GM18508 (cell line): ENCODE results near the gene XG.
"Not testable (repeated sequence)": the region's sequence is repeated elsewhere in the genome, so short reads cannot be mapped to it uniquely, and the experiment has no call there.

Source experiments
- ATAC-seq: cut with Tn5 transposase; IDR thresholded peaks from one replicate; pipeline ENCODE4 v1.9.1; 2021; ENCODE audit warnings: moderate number of reproducible peaks; ENCODE audit not compliant: insufficient read depth, unreplicated experiment

Gene XG

DNA sequence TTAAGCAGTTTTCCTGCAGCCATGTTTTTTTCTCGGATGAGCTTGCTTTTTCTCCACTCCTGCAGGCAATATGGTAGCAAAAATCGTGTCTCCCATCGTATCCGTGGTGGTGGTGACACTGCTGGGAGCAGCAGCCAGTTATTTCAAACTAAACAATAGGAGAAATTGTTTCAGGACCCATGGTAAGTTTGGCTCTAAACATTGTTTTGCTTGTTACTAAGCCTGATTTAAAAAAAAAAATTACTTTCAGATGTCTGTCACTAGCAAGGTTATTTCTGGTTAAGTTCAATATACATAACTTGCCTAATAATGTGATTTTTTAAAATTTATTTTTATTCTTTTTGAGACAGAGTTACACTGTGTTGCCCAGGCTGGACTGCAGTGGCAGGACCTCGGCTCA, 59.4 kb downstream of the XG start:
- ATAC-seq = no peak

- not testable (repeated sequence) for ATAC-seq
These were observed 60.5 kb downstream of the XG start for GRCh38 chrX:2812161-2812907.

GRCh38 chrX:2817036-2817435, 65.2 kb downstream of the XG start:
- ATAC-seq = no peak

DNA sequence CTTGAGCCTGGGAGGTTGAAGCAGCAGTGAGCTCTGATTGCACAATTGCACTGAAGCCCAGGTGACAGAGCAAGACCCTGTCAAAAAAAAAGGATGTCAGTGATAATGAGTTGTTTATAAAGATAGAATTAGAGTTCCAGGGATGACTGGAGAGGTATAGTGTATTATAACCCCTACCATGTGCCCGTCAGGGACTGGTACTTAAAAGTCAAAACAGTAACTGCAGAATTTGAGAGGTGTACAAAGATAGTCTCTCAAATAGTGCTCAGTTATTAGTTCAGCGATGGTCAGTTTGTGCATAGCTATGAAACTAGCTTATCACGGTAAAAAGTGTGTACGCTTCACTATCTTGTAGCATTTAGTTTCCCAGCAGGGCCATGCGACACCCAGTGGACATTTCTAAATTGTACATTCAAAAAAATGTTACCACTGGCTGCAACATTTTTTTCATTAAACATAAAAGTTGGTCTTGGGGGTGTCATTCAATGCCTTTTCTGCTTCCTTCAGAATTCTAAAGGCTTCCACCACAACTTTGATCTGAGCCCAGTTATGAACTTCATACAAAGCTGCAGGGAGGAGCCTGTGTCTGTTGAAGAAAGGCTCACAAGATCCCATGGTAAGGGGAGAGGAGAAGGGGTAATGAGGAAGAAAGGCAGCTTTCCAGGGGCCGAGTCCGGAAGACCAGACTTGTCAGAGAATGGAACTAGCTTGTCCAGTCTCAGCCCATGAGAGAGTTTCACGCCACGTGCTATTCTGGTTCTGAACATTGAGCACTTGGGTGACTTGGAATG, 67.7 kb downstream of the XG start:
- ATAC-seq = no peak

GRCh38 chrX:2820136-2820771, 68.4 kb downstream of the XG start:
- no peak for ATAC-seq

DNA sequence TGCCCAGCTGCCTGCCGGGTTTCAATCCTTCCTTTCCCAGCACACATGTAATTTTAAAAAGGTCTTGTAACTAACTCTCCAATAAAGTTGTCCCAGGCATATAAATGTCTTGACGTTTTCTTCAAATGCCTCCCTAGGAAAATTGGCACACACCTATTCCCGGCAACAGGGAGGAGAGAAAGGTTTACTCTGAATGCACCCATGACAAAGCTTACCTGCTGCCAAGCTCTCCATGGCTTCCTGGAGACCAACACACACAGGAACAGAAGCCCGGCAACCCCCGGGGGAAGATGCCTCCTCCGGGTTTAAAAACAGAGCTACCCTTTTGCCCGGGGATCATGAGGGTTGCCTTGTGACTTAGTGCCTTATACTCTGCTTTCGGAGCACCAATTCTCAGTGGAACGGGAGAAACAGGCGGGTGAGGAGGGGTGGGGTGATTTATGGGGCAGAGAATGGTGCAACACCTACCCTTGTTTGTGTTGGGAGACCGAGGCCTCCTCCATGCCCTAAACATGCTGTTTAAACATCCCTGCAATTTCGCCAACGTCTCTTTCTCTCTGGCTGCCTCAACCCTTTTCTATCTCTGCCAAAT, 72.1 kb downstream of the XG start:
- no peak for ATAC-seq

DNA sequence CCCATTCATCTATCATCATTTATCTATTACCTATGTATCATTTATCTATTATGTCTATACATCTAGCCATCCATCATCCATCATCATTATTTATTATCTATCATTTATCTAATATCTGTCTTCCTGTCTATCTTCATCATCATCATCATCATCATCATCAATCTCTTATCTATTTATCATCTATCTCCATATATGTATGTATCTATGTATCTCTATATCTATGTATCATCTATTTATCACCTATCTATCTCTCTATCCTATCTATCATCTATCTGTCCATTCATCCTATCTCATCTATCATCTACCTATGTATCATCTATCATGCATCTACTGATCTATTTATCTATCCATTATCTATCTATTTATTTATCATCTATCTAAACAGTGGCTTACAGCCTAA, 73.0 kb downstream of the XG start:
- no peak for ATAC-seq

GRCh38 chrX:2828344-2828958, 76.6 kb downstream of the XG start, which contains the start of gene GYG2:
Gene GYG2, plus strand, starts transcription at chrX:2828930. Its CDS starts 1,259 bp downstream, at chrX:2830189.
- no peak for ATAC-seq

DNA sequence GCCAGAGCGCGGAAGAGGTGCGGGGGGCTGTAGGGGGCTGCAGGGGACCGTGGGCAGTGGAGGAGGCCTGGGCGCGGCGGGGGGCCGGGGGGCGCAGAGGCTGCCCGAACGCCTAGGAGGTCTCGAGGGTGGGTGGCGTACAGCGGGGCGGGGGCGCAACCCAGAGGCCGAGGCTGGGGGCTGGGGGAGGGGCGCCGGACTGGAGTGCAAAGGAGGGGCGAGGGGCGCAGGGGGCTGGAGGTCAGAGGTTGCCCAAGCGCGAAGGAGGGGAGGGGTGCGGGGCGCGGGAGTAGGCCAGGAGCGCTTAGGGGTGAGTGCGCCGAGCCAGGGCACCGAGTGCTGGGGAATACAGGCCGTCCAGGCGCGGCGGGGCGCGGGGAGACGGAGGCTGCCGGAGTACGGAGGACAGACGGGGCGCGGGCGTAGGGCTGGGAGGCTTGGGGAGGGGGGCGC, 77.1 kb downstream of the XG start:
- no peak for ATAC-seq

DNA sequence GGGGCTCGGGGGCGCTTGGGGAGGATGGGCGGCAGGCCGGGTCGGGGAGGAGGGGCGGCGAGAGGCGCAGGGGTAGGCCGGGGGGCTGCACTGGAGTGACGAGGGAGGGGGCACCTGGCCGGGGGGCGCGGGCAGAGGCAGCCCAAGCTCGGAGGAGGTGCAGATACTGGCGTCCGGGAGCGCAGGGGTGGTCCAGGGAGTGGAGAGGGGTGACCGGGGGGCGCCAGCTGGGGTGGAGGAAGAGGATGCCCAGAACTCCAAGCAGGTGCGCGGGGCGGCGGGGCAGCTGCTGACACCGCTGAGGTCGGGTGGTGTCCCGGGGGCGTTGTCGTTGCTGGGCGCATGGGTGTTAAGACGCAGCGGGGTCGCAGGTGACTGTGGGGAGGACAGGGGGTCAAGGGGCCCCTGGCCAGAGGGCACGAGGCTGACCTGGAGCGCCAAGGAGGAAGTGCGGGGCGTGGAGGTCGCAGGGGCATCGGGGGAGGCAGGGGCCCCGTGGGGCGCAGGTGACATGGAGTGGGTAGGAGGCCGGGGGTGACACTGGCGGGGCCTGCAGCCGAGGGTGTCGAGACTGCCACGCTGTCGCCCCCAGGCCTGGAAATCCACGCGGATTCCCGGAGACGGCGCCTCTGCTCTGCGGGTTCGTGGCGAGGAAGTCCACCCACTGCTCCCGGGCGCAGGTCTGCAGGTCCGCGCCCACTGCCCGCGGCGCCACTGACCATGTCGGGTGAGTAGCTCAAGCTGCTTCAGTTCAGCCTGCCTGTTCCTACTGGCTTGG, 77.8 kb downstream of the XG start:
- no peak for ATAC-seq

GRCh38 chrX:2831471-2832228, 79.8 kb downstream of the XG start:
- ATAC-seq = no peak

- no peak for ATAC-seq
These were observed 86.1 kb downstream of the XG start for GRCh38 chrX:2837961-2838360.

- ATAC-seq = no peak
These were observed 89.1 kb downstream of the XG start for GRCh38 chrX:2840961-2841360.

GRCh38 chrX:2841537-2841936, 89.7 kb downstream of the XG start:
- no peak for ATAC-seq

DNA sequence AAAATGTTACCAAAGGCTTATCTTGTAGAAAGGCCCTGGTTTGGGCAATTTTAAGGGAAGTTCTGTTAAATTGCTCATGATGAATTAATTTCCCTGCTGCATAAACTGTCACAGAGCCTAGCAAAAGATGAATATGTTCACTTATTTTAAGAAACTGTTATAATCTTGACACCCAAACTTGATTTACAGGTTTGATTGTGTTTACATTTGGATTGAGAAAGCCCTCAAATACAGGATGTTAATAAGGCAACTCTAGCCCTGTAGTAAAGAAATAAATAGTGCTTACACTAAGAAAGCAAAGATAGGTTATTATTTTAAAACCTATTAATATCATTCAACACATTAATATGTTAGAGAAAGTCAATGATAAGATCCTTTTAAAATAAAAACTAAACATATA, 95.2 kb downstream of the XG start:
- ATAC-seq = no peak

DNA sequence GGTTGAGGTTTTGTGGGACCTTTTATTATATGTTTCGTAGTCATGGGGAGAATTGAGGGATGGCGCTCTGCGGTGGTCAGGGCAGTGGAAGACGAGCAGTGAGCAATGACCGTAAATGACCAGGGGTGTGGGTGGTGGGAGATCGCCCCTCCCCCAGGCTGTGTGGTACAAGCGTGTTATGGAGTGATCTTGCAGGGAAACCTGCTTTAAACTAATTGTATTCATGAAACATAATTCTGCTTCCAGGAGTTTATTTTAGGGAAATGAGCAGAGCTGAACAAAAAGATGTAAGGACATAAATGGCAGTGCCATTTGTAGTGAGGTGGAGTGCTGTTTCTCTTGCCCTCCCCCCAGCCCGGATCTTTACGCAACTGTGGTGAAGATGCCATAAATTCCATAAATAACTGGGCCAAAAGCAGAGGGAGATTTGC, 97.0 kb downstream of the XG start:
- ATAC-seq = no peak

DNA sequence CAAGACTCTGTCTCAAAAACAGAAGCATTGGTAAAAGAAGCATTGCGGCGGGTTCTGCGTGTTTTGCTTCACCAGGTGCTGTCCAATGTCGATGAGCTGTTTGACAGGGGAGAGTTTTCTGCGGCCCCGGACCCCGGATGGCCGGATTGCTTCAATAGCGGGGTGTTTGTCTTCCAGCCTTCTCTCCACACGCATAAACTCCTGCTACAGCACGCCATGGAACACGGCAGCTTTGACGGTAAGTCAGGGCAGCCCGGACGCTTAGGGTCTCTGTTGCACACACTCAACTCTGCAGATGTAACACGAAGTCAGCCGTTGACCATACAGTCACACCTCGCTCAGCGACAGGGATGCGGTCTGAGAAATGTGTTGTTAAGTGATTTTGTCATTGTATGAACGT, 103.1 kb downstream of the XG start:
- no peak for ATAC-seq

DNA sequence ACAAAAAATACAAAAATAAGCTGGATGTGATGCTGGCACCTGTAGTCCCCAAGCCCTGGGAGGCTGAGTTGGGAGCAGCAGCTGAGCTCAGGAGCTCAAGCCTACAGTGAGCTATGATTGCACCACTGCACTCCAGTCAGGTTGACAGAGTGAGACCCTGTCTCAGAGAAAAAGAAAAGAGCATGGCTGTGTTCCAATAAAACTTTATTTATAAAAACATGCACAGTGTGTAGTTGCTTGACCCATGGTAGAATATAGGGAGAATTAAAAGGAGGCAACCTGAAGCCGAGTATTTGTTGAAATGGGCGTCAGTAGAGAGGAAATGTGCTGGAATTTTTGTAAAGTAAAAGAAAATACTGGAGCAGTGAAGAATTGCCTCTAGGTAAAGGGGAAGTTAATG, 103.9 kb downstream of the XG start:
- ATAC-seq = no peak

DNA sequence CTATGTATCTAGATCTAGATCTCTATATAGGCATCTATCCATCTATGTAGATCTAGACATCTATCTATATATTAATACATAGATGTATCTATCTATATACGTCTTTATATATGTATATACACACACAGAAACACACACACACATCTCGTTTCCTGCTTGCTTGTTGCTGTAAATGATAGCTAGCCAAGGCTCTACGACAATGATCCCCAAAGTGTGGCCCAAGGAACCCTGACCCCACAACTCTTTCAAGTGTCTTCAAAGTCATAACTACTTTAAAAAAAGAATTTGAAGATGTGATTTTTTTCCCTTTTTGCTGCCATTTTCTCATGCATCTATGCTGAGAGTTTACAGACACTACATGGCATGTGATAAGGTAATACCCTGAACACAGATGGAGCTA, 105.7 kb downstream of the XG start:
- no peak for ATAC-seq
